ENCODE results near the gene PTPRR.

The PTPRR gene

GRCh38 chr12:70787612-70788011, 132.9 kb downstream of the PTPRR start:
- H3K27ac ChIP-seq (ENCODE audit: low read depth, low read length): no peak overlapping the region
- H3K9ac ChIP-seq (ENCODE audit: low read length): no peak overlapping the region
- no peaks in the 10 kb centered on the region for H3K9me2 ChIP-seq (replicated peaks; ENCODE audit: insufficient read depth, low read length)
- no peaks in the 10 kb centered on the region for H3K9me3 ChIP-seq (ENCODE audit: insufficient read depth, low read length)
- no peaks in the 10 kb centered on the region for H3K79me2 ChIP-seq (ENCODE audit: insufficient read depth, low read length)
- TF ChIP-seq CTCF (IDR thresholded peaks at IDR 0.05; ENCODE audit: insufficient read depth, low read length, poor library complexity, severe bottlenecking): no peak
- no peak for TF ChIP-seq EZH2phosphoT487 (conservative IDR thresholded peaks at IDR 0.05; ENCODE audit: low read length)
- H3K27me3 ChIP-seq (ENCODE audit: low read length): no peaks in the 10 kb centered on the region
- H3K4me3 ChIP-seq (ENCODE audit: insufficient read depth, low read length, poor library complexity, severe bottlenecking): no peak overlapping the region
- H3K36me3 ChIP-seq (ENCODE audit: low read length): no peaks in the 10 kb centered on the region
- H3K4me2 ChIP-seq (ENCODE audit: low read depth, low read length, poor library complexity, severe bottlenecking): no peak overlapping the region
- H2AFZ ChIP-seq (ENCODE audit: low read depth, low read length, severe bottlenecking): no peak overlapping the region
- H3F3A ChIP-seq (ENCODE audit: insufficient read depth): no peaks in the 10 kb centered on the region
- H4K20me1 ChIP-seq (ENCODE audit: low read depth, low read length): no peaks in the 10 kb centered on the region

GRCh38 chr12:70785896-70786295, 134.6 kb downstream of the PTPRR start:
- TF ChIP-seq CTCF (IDR thresholded peaks at IDR 0.05; ENCODE audit: insufficient read depth, low read length, poor library complexity, severe bottlenecking): no peak
- TF ChIP-seq EZH2phosphoT487 (conservative IDR thresholded peaks at IDR 0.05; ENCODE audit: low read length): no peak
- Histone ChIP-seq H4K20me1 (ENCODE audit: low read depth, low read length) (no peaks in the 10 kb centered on the region), H3K27ac (ENCODE audit: low read depth, low read length) (no peak overlapping the region), H3K4me2 (ENCODE audit: low read depth, low read length, poor library complexity, severe bottlenecking) (no peak overlapping the region), H3K27me3 (ENCODE audit: low read length) (no peaks in the 10 kb centered on the region), H2AFZ (ENCODE audit: low read depth, low read length, severe bottlenecking) (no peak overlapping the region), H3K4me3 (ENCODE audit: insufficient read depth, low read length, poor library complexity, severe bottlenecking) (no peak overlapping the region), H3K79me2 (ENCODE audit: insufficient read depth, low read length) (no peaks in the 10 kb centered on the region), H3K36me3 (ENCODE audit: low read length) (no peaks in the 10 kb centered on the region), H3K9me3 (ENCODE audit: insufficient read depth, low read length) (no peaks in the 10 kb centered on the region), H3K9ac (ENCODE audit: low read length) (no peak overlapping the region), H3F3A (ENCODE audit: insufficient read depth) (no peaks in the 10 kb centered on the region), H3K9me2 (replicated peaks; ENCODE audit: insufficient read depth, low read length) (no peaks in the 10 kb centered on the region)

GRCh38 chr12:70784042-70784668, 136.4 kb downstream of the PTPRR start:
- Histone ChIP-seq H3K27me3 (ENCODE audit: low read length) (no peaks in the 10 kb centered on the region), H3K79me2 (ENCODE audit: insufficient read depth, low read length) (no peaks in the 10 kb centered on the region), H3K4me2 (ENCODE audit: low read depth, low read length, poor library complexity, severe bottlenecking) (no peak overlapping the region), H3K9ac (ENCODE audit: low read length) (no peak overlapping the region), H3F3A (ENCODE audit: insufficient read depth) (no peaks in the 10 kb centered on the region), H3K36me3 (ENCODE audit: low read length) (no peaks in the 10 kb centered on the region), H2AFZ (ENCODE audit: low read depth, low read length, severe bottlenecking) (no peak overlapping the region), H4K20me1 (ENCODE audit: low read depth, low read length) (no peaks in the 10 kb centered on the region), H3K9me3 (ENCODE audit: insufficient read depth, low read length) (no peaks in the 10 kb centered on the region), H3K9me2 (replicated peaks; ENCODE audit: insufficient read depth, low read length) (no peaks in the 10 kb centered on the region), H3K27ac (ENCODE audit: low read depth, low read length) (no peak overlapping the region), H3K4me3 (ENCODE audit: insufficient read depth, low read length, poor library complexity, severe bottlenecking) (no peak overlapping the region)
- TF ChIP-seq CTCF (IDR thresholded peaks at IDR 0.05; ENCODE audit: insufficient read depth, low read length, poor library complexity, severe bottlenecking) (no peak), EZH2phosphoT487 (conservative IDR thresholded peaks at IDR 0.05; ENCODE audit: low read length) (no peak)

Measured in SU-DHL-6 (cell line).